ENCODE data around the gene GALK1. TPM values are rescaled to one million over a fixed set of nuclear protein-coding genes. Genes with fewer than 3 reads are reported as not detected.

GALK1 gene
- total RNA-seq (2021; ENCODE audit: unreplicated experiment) (35.8 TPM), Bru-seq, nascent RNA (percentile 43 among the genes with signal in this experiment), BruChase-seq, experiment 1, labeled RNA remaining after a 2-hour chase (percentile 44 among the genes with signal in this experiment), BruChase-seq, experiment 2, labeled RNA remaining after a 6-hour chase (percentile 40 among the genes with signal in this experiment)
- 51.2 TPM for polyA plus RNA-seq (2012; ENCODE audit: insufficient read length)
- long read RNA-seq, transcript GALK1-205 (8 exons, 1,866 nt) = major isoform, 43 of 68 reads
- long read RNA-seq, transcript GALK1-203 (2 exons, 465 nt) = minor isoform, 8 of 68 reads
- long read RNA-seq, partial matches to known transcripts = 3 of 68 reads
- long read RNA-seq, other reads (novel, unspliced or antisense) = 10 of 68 reads

DNA sequence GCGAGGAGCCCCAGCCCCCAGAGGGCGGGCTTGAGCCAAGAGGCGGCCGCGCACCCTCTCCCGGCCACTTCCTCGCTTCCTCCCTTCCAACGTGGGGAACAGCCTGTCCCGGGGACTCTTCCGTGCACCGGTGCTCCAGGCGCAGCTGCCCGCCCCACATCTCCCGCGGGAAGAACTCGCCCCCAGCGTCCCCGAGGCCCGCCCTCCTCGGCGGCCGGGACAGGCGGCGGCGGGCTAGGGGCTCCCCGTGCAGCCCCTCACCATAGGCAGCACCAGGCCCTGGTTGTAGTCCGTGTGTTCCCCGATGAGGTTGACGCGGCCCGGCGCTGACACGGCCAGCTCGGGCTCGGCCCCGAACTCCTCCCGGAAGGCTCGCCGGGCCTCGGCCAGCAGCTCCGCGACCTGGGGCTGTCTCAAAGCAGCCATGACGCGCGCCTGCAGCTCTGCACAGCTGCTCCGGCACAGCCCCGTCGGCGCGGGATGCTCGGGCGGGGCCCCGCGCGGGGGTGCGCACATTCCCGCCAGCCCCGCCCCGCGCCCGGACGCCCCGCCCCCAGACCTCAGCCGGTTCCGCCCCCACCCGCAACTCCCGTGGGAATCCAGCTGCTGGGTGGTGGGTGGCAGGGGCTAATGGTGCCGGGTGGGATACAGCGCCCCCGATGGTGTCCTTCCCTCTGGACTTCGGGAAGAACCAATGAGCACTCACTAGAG lies at the start of gene GALK1:
GALK1 (minus strand) TSS at position 482 of the 711 bp plus-strand sequence; CDS start at position 426, 56 bp downstream.
- Histone ChIP-seq H3K4me3 (ENCODE audit: low read depth in 2 of 2, low read length in 2 of 2) (peak within 1 kb of the TSS; percentile 51 to 65), H3K27ac (ENCODE audit: low read length) (peak within 1 kb of the TSS; percentile 79), H3K36me3 (ENCODE audit: control insufficient read depth, insufficient read depth, low read length) (no peaks in the 10 kb centered on the region), H3K4me1 (ENCODE audit: control insufficient read depth, insufficient read depth, low read length) (peaks cover 6% of the 10 kb centered on the region), H3K27me3 (ENCODE audit: control insufficient read depth, insufficient read depth, low read length) (no peaks in the 10 kb centered on the region), H3K9me3 (ENCODE audit: control insufficient read depth, insufficient read depth, low read depth, low read length) (no peaks in the 10 kb centered on the region)
- TF ChIP-seq, protein P1, sequence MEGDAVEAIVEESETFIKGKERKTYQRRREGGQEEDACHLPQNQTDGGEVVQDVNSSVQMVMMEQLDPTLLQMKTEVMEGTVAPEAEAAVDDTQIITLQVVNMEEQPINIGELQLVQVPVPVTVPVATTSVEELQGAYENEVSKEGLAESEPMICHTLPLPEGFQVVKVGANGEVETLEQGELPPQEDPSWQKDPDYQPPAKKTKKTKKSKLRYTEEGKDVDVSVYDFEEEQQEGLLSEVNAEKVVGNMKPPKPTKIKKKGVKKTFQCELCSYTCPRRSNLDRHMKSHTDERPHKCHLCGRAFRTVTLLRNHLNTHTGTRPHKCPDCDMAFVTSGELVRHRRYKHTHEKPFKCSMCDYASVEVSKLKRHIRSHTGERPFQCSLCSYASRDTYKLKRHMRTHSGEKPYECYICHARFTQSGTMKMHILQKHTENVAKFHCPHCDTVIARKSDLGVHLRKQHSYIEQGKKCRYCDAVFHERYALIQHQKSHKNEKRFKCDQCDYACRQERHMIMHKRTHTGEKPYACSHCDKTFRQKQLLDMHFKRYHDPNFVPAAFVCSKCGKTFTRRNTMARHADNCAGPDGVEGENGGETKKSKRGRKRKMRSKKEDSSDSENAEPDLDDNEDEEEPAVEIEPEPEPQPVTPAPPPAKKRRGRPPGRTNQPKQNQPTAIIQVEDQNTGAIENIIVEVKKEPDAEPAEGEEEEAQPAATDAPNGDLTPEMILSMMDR (IDR thresholded peaks at IDR 0.05) = peak; percentile 83
- peak; percentile 72 for TF ChIP-seq SIN3A (IDR thresholded peaks at IDR 0.05; ENCODE audit: borderline replicate concordance, insufficient read depth, low read depth, low read length)
- TF ChIP-seq, protein P2, sequence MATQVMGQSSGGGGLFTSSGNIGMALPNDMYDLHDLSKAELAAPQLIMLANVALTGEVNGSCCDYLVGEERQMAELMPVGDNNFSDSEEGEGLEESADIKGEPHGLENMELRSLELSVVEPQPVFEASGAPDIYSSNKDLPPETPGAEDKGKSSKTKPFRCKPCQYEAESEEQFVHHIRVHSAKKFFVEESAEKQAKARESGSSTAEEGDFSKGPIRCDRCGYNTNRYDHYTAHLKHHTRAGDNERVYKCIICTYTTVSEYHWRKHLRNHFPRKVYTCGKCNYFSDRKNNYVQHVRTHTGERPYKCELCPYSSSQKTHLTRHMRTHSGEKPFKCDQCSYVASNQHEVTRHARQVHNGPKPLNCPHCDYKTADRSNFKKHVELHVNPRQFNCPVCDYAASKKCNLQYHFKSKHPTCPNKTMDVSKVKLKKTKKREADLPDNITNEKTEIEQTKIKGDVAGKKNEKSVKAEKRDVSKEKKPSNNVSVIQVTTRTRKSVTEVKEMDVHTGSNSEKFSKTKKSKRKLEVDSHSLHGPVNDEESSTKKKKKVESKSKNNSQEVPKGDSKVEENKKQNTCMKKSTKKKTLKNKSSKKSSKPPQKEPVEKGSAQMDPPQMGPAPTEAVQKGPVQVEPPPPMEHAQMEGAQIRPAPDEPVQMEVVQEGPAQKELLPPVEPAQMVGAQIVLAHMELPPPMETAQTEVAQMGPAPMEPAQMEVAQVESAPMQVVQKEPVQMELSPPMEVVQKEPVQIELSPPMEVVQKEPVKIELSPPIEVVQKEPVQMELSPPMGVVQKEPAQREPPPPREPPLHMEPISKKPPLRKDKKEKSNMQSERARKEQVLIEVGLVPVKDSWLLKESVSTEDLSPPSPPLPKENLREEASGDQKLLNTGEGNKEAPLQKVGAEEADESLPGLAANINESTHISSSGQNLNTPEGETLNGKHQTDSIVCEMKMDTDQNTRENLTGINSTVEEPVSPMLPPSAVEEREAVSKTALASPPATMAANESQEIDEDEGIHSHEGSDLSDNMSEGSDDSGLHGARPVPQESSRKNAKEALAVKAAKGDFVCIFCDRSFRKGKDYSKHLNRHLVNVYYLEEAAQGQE (IDR thresholded peaks at IDR 0.05; ENCODE audit: insufficient read depth in 1 of 2, low read depth in 2 of 2, low read length in 1 of 2) = no peak
- ChIA-PET CTCF (interaction anchor here (0.6 to 2.1 kb wide), 8 partner anchors 8 to 132 kb away, joined by 3 to 10 read pairs (median 4); a partner anchor contains a TSS), POLR2A (interaction anchor here (0.5 to 1.9 kb wide), 4 partner anchors 10 to 37 kb away, joined by 5 to 16 read pairs (median 6); no protein-coding TSS in a partner anchor)
- ATAC-seq (peak; percentile 93), DNase-seq (ENCODE audit: low read depth, low spot score) (no peak)
- no TSS peak for BruUV-seq (replicated peaks)
- intact Hi-C loops (cut with micrococcal nuclease; ENCODE audit: unreplicated experiment) (no loop called here), in situ Hi-C loops (cut with HindIII; ENCODE audit: low pct_unique_long_range_greater_than_20kb, low sequenced_read_pairs) (no loop called here)

DNA sequence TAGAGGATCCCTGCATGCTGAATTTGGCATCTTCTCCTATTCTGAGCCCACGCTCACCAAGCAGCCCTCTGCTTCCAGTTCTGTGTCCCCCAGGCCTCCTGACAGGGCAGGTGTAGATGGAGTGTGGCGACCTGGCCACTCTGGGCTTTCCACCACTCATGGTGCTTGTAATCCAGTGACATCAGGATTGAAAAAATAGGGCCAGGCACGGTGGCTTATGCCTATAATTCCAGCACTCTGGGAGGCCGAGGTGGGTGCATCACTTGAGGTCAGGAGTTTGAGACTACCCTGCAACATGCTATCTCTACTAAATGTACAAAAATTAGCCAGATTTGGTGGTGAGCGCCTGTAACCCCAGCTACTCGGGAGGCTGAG lies 49.0 kb upstream of the GALK1 start:
- Histone ChIP-seq H3K4me3 (ENCODE audit: low read depth in 2 of 2, low read length in 2 of 2) (no peak overlapping the region), H3K27ac (ENCODE audit: low read length) (no peak overlapping the region), H3K9me3 (ENCODE audit: control insufficient read depth, insufficient read depth, low read depth, low read length) (no peaks in the 10 kb centered on the region), H3K36me3 (ENCODE audit: control insufficient read depth, insufficient read depth, low read length) (no peaks in the 10 kb centered on the region), H3K4me1 (ENCODE audit: control insufficient read depth, insufficient read depth, low read length) (no peaks in the 10 kb centered on the region), H3K27me3 (ENCODE audit: control insufficient read depth, insufficient read depth, low read length) (no peaks in the 10 kb centered on the region)
- DNase-seq (ENCODE audit: low read depth, low spot score) (no peak), ATAC-seq (no peak)
- POLR2A ChIA-PET = no interaction called here
- intact Hi-C loops (cut with micrococcal nuclease; ENCODE audit: unreplicated experiment) (no loop called here), in situ Hi-C loops (cut with HindIII; ENCODE audit: low pct_unique_long_range_greater_than_20kb, low sequenced_read_pairs) (no loop called here)
- CTCF ChIA-PET = interaction anchor here (0.6 kb wide), 1 partner anchor 29 kb away, joined by 3 read pairs; no protein-coding TSS in a partner anchor
- BruUV-seq (replicated peaks) = no TSS peak
- TF ChIP-seq, protein P1 (IDR thresholded peaks at IDR 0.05) = no peak
- no peak for TF ChIP-seq TCF7L2 (IDR thresholded peaks at IDR 0.05; ENCODE audit: low read depth, low read length)
- TF ChIP-seq POLR2AphosphoS5 (IDR thresholded peaks at IDR 0.05; ENCODE audit: low read depth, low read length) = no peak
- TF ChIP-seq, protein P2 (IDR thresholded peaks at IDR 0.05; ENCODE audit: insufficient read depth in 1 of 2, low read depth in 2 of 2, low read length in 1 of 2) = no peak
- TF ChIP-seq SIN3A (IDR thresholded peaks at IDR 0.05; ENCODE audit: borderline replicate concordance, insufficient read depth, low read depth, low read length) = no peak

All from Panc1 (cell line).